Lower lobe of right lung (tissue), 2 donors: ENCODE measurements around the gene GFPT2. TPM values are rescaled to one million over a fixed set of nuclear protein-coding genes. Genes with fewer than 3 reads are reported as not detected.
A peak's percentile ranks its signal among the peaks of the same experiment; 100 is the strongest.

Experiments
- ATAC-seq, 2 donors: fragments of 200-7000 bp; cut with Tn5 transposase; one replicate each; pipeline ENCODE4 v1.9.1; 2020 to 2022; ENCODE audit warnings: mild to moderate bottlenecking in 2 of 2, moderate library complexity in 2 of 2
- DNase-seq: peaks from one replicate; pipeline ENCODE4 v3.0.0-alpha.2; 2020
- H3K27ac ChIP-seq: fragments of 200-600 bp; one replicate; pipeline ENCODE4 v1.8.0; 2022
- H3K27me3 ChIP-seq: fragments of 200-600 bp; one replicate; pipeline ENCODE4 v1.8.0; 2022; ENCODE audit warnings: low read depth
- H3K36me3 ChIP-seq: fragments of 200-600 bp; one replicate; pipeline ENCODE4 v1.8.0; 2022; ENCODE audit warnings: mild to moderate bottlenecking
- H3K4me1 ChIP-seq: fragments of 200-600 bp; one replicate; pipeline ENCODE4 v1.8.0; 2022
- H3K4me3 ChIP-seq: fragments of 200-600 bp; one replicate; pipeline ENCODE4 v1.8.0; 2022; ENCODE audit warnings: mild to moderate bottlenecking
- H3K9me3 ChIP-seq: fragments of 200-600 bp; one replicate; pipeline ENCODE4 v1.8.0; 2022
- CTCF ChIP-seq: fragments of 200-600 bp; IDR thresholded peaks from one replicate; pipeline ENCODE4 v1.8.0; 2022; ENCODE audit warnings: antibody characterized with exemption, mild to moderate bottlenecking
- intact Hi-C: fragments of 100-400 bp; cut with DNase I; formaldehyde crosslinking; loops from one replicate; pipeline ENCODE4 v1.11.0; 2022
- total RNA-seq: library from RNA; stranded (reverse); fragmentation: NEBNext Ultra II Directional; extraction: Animal tissue kit (Norgen Biotek cat#: 25700); gene quantifications from one replicate; pipeline ENCODE4 v1.2.1, GENCODE V29; 2021
- donor health status: DM: no; HTN: yes; CAD: no; lungs with severe emphysema.

The GFPT2 gene
- total RNA-seq, 1 donor from 2014 or later, result 13.4 TPM

- DNase-seq, result peak; percentile 8
- Histone ChIP-seq H3K36me3 (peaks cover 34% of the 10 kb centered on the region), H3K4me1 (peaks cover 6% of the 10 kb centered on the region), H3K27me3 (no peaks in the 10 kb centered on the region), H3K27ac (no peak overlapping the region), H3K4me3 (no peak overlapping the region), H3K9me3 (no peaks in the 10 kb centered on the region)
- ATAC-seq, result no peak
- TF ChIP-seq CTCF, result no peak
- intact Hi-C loops, result no loop called here
Measured at GRCh38 chr5:180333661-180334060, 19.5 kb downstream of the GFPT2 start.

- H3K4me1 ChIP-seq, result peaks cover 6% of the 10 kb centered on the region
- intact Hi-C loops, result no loop called here
- no peaks in the 10 kb centered on the region for H3K9me3 ChIP-seq
- no peaks in the 10 kb centered on the region for H3K27me3 ChIP-seq
- H3K36me3 ChIP-seq, result peaks cover 34% of the 10 kb centered on the region
- DNase-seq (no peak), ATAC-seq (no peak)
- H3K4me3 ChIP-seq, result no peak overlapping the region
- no peak overlapping the region for H3K27ac ChIP-seq
- no peak for TF ChIP-seq CTCF
Measured at GRCh38 chr5:180332861-180333260, 20.3 kb downstream of the GFPT2 start.

GRCh38 chr5:180332051-180332517 is 21.1 kb downstream of the GFPT2 start:
- Histone ChIP-seq H3K27me3 (no peaks in the 10 kb centered on the region), H3K9me3 (no peaks in the 10 kb centered on the region), H3K36me3 (peaks cover 34% of the 10 kb centered on the region), H3K4me1 (peaks cover 6% of the 10 kb centered on the region), H3K27ac (peak overlapping the region; percentile 41), H3K4me3 (no peak overlapping the region)
- TF ChIP-seq CTCF, result no peak
- intact Hi-C loops, result no loop called here
- DNase-seq (peak; percentile 21), ATAC-seq (no peak)

GRCh38 chr5:180331647-180331950 is 21.5 kb downstream of the GFPT2 start:
- Histone ChIP-seq H3K27me3 (no peaks in the 10 kb centered on the region), H3K4me1 (peaks cover 6% of the 10 kb centered on the region), H3K9me3 (no peaks in the 10 kb centered on the region), H3K36me3 (peaks cover 32% of the 10 kb centered on the region), H3K4me3 (no peak overlapping the region), H3K27ac (peak overlapping the region; percentile 41)
- ATAC-seq, result no peak
- intact Hi-C loops, result no loop called here
- no peak for TF ChIP-seq CTCF
- DNase-seq, result peak; percentile 10

GRCh38 chr5:180330810-180331646 is 22.1 kb downstream of the GFPT2 start:
- intact Hi-C loops, result no loop called here
- Histone ChIP-seq H3K4me3 (no peak overlapping the region), H3K27me3 (no peaks in the 10 kb centered on the region), H3K9me3 (no peaks in the 10 kb centered on the region), H3K4me1 (peaks cover 6% of the 10 kb centered on the region), H3K27ac (peak overlapping the region; percentile 41), H3K36me3 (peaks cover 26% of the 10 kb centered on the region)
- no peak for TF ChIP-seq CTCF
- peak; percentile 57 to 59 for ATAC-seq
- DNase-seq, result peak; percentile 32
